Esophagus squamous epithelium (tissue), 5 donors: Measurements from ENCODE around the gene CCNY. TPM values are rescaled to one million over a fixed set of nuclear protein-coding genes. Genes with fewer than 3 reads are reported as not detected.

Experiments used
- DNase-seq: peaks from one replicate; lab custom pipeline; 2025; lab: John Stamatoyannopoulos, UW
- H3K27ac ChIP-seq, 4 donors: fragments of 200-600 bp; sonication (generic); one replicate each; pipeline ENCODE4 v1.5.1; 2016 to 2019; ENCODE audit warnings: mild to moderate bottlenecking in 1 of 4
- H3K27me3 ChIP-seq, 4 donors: fragments of 200-600 bp; sonication (generic); 1 replicate in 3 of 4; 2 replicates in 1 of 4; pipeline versions ENCODE4 v1.5.1 to v1.6.0; 2017 to 2021; ENCODE audit warnings: antibody characterized with exemption in 1 of 4
- H3K36me3 ChIP-seq, 3 donors: fragments of 200-600 bp; sonication (generic); one replicate each; pipeline ENCODE4 v1.5.1; 2016 to 2019
- H3K4me1 ChIP-seq, 3 donors: fragments of 200-600 bp; sonication (generic); one replicate each; pipeline ENCODE4 v1.5.1; 2017 to 2019
- H3K4me3 ChIP-seq, 4 donors: fragments of 200-600 bp; sonication (generic); 1 replicate in 3 of 4; 2 replicates in 1 of 4; pipeline ENCODE4 v1.5.1; 2016 to 2019; ENCODE audit warnings: mild to moderate bottlenecking in 2 of 4, moderate library complexity in 1 of 4
- H3K9me3 ChIP-seq, 3 donors: fragments of 200-600 bp; sonication (generic); one replicate each; pipeline ENCODE4 v1.5.1; 2016 to 2019
- POLR2A ChIP-seq, 4 donors: fragments of 450-650 bp; IDR thresholded peaks; one replicate each; pipeline ENCODE4 v1.6.1; 2017; ENCODE audit warnings: antibody characterized with exemption in 4 of 4, mild to moderate bottlenecking in 4 of 4, moderate library complexity in 3 of 4
- WGBS, 2 donors: methylation state at CpG; one replicate each; pipeline ENCODE4 v1.1.5; 2018; 5-methylcytosine and 5-hydroxymethylcytosine counted together
- intact Hi-C: fragments of 100-400 bp; cut with DNase I; formaldehyde crosslinking; loops from one replicate; pipeline ENCODE4 v1.15.0; 2022
- total RNA-seq, 4 donors: library from RNA; depleted of rRNA; stranded (reverse); fragments of >200 nt; gene quantifications; one replicate each; pipeline ENCODE4 v1.1.0, GENCODE V29; 2016
- TF ChIP-seq, protein P1 (sequence below), 6 experiments: fragments of 450-650 bp in 4 of 6; fragments of 200-600 bp in 2 of 6; sonication (generic) in 2 of 6; IDR thresholded peaks; one replicate each; pipeline ENCODE4 v1.5.1; 2016 to 2019; ENCODE audit warnings: antibody characterized with exemption in 6 of 6, mild to moderate bottlenecking in 4 of 6, moderate library complexity in 4 of 6
- donor health status: DM: yes; HTN: yes; CAD: no.

Gene CCNY
- total RNA-seq, 4 donors from 2014 or later = 24.1 to 41.5 (median 30.4) TPM

- WGBS, 2 donors = 87% methylated on average over 9 of the region's 9 CpGs
- TF ChIP-seq, protein P1, sequence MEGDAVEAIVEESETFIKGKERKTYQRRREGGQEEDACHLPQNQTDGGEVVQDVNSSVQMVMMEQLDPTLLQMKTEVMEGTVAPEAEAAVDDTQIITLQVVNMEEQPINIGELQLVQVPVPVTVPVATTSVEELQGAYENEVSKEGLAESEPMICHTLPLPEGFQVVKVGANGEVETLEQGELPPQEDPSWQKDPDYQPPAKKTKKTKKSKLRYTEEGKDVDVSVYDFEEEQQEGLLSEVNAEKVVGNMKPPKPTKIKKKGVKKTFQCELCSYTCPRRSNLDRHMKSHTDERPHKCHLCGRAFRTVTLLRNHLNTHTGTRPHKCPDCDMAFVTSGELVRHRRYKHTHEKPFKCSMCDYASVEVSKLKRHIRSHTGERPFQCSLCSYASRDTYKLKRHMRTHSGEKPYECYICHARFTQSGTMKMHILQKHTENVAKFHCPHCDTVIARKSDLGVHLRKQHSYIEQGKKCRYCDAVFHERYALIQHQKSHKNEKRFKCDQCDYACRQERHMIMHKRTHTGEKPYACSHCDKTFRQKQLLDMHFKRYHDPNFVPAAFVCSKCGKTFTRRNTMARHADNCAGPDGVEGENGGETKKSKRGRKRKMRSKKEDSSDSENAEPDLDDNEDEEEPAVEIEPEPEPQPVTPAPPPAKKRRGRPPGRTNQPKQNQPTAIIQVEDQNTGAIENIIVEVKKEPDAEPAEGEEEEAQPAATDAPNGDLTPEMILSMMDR (IDR thresholded peaks at IDR 0.05) = no peak
- no peak for TF ChIP-seq POLR2A (IDR thresholded peaks at IDR 0.05)
- H3K4me1 ChIP-seq = peaks cover 8 to 61% (median 20%) of the 10 kb centered on the region in 3 donors
- H3K36me3 ChIP-seq = no peaks in the 10 kb centered on the region
- intact Hi-C loops = no loop called here
- no peaks in the 10 kb centered on the region for H3K27me3 ChIP-seq
- no peak overlapping the region for H3K27ac ChIP-seq
- peaks cover 0 to 18% (median 14%) of the 10 kb centered on the region in 3 donors for H3K9me3 ChIP-seq
- DNase-seq = no peak
- no peak overlapping the region for H3K4me3 ChIP-seq
Measured at GRCh38 chr10:35391153-35391953, 55.0 kb downstream of the CCNY start.

DNA sequence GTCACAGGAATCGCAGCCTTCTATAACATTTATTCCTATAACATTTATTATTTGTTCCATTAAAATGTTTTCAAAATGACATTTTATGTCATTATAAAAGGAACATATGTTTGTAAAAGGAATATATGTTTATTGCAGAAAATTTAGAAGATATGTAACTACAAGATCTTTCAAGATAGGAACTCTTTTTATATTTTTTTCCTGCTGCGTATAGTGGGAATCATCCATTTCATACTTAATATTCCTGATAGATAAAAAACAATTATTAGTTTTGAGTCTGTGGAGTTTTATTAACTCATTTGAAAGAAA lies 55.6 kb downstream of the CCNY start:
- no peak overlapping the region for H3K4me3 ChIP-seq
- H3K27ac ChIP-seq = no peak overlapping the region
- H3K9me3 ChIP-seq = peaks cover 0 to 18% (median 14%) of the 10 kb centered on the region in 3 donors
- no peaks in the 10 kb centered on the region for H3K36me3 ChIP-seq
- TF ChIP-seq, protein P1 (IDR thresholded peaks at IDR 0.05) = no peak
- TF ChIP-seq POLR2A (IDR thresholded peaks at IDR 0.05) = no peak
- 94 to 97% methylated on average over 2 of the region's 2 CpGs for WGBS, 2 donors
- H3K27me3 ChIP-seq = no peaks in the 10 kb centered on the region
- H3K4me1 ChIP-seq = peaks cover 8 to 61% (median 14%) of the 10 kb centered on the region in 3 donors
- intact Hi-C loops = no loop called here
- DNase-seq = no peak

- Histone ChIP-seq H3K4me3 (no peak overlapping the region), H3K27me3 (no peaks in the 10 kb centered on the region), H3K9me3 (peaks cover 0 to 18% (median 14%) of the 10 kb centered on the region in 3 donors), H3K36me3 (no peaks in the 10 kb centered on the region), H3K4me1 (peaks cover under 1 to 61% (median 7%) of the 10 kb centered on the region in 3 donors), H3K27ac (no peak overlapping the region)
- TF ChIP-seq, protein P1 (IDR thresholded peaks at IDR 0.05) = no peak
- TF ChIP-seq POLR2A (IDR thresholded peaks at IDR 0.05) = no peak
- WGBS, 2 donors = 91 to 93% methylated on average over 7 to 8 of the region's 8 CpGs
- intact Hi-C loops = no loop called here
- DNase-seq = no peak
Measured at GRCh38 chr10:35392482-35393228, 56.3 kb downstream of the CCNY start.

DNA sequence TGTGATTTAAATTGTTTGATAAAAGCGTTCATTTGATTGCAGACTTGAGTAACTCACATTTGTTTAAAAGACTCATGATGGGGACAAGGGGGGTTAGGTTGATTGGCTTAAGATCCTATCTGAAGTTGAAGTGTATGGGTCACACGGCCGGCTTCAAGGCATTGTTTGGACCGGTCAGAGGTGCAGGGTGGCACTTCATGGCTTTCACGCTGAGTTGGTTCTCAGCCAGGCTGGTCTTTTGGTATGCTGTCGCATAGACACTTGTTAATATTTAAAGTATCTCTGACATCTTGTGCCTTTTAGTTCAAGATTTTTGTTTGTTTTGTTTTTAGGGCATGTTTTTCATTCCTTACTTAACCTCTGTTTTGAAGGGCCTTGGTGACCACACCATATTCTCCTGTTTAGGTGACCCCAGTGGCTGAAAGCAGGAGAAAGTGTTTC lies 58.1 kb downstream of the CCNY start:
- no peak overlapping the region for H3K27ac ChIP-seq
- peaks cover 0 to 61% (median 0%) of the 10 kb centered on the region in 3 donors for H3K4me1 ChIP-seq
- H3K9me3 ChIP-seq = peaks cover 0 to 18% (median 14%) of the 10 kb centered on the region in 3 donors
- intact Hi-C loops = no loop called here
- TF ChIP-seq, protein P1 (IDR thresholded peaks at IDR 0.05) = no peak
- TF ChIP-seq POLR2A (IDR thresholded peaks at IDR 0.05) = no peak
- no peaks in the 10 kb centered on the region for H3K36me3 ChIP-seq
- H3K4me3 ChIP-seq = no peak overlapping the region
- H3K27me3 ChIP-seq = no peaks in the 10 kb centered on the region
- DNase-seq = no peak
- 72 to 83% methylated on average over 6 of the region's 6 CpGs for WGBS, 2 donors

DNA sequence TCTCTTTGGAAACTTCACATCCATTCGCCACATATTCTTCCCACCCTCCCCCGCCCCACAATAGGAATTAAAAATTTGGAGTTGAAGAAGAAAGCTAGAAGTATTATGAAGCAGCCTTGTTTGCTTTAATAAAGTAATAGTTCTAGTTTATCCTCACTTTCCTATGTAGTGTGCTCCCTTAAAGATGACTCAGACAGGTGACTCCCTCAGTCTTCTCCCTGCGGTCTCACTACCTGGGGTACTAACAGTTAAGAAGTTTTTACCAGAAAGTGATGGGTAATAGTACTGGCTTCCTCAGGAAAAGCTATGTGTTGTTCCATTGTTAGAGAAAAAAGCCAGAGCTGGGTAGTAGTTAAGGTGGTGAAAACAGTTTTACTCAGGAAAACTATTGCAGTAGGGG lies 58.6 kb downstream of the CCNY start:
- WGBS, 2 donors = 82 to 91% methylated on average over 2 to 3 of the region's 3 CpGs
- no peaks in the 10 kb centered on the region for H3K36me3 ChIP-seq
- no peak overlapping the region for H3K4me3 ChIP-seq
- no peak overlapping the region for H3K27ac ChIP-seq
- intact Hi-C loops = no loop called here
- peaks cover 0 to 61% (median 0%) of the 10 kb centered on the region in 3 donors for H3K4me1 ChIP-seq
- H3K9me3 ChIP-seq = peaks cover 0 to 18% (median 14%) of the 10 kb centered on the region in 3 donors
- no peak for DNase-seq
- H3K27me3 ChIP-seq = no peaks in the 10 kb centered on the region
- TF ChIP-seq, protein P1 (IDR thresholded peaks at IDR 0.05) = no peak
- no peak for TF ChIP-seq POLR2A (IDR thresholded peaks at IDR 0.05)
